ENCODE results near the gene PRKCA. TPM values are rescaled to one million over a fixed set of nuclear protein-coding genes. Genes with fewer than 3 reads are reported as not detected.

The PRKCA gene
- total and polyA plus RNA-seq, 9 of the 15 experiments (the other 6 are each of a cell fraction or from before 2014, with no cell fraction given): 3.2 to 33.0 (median 17.8) TPM

GRCh38 chr17:66492080-66492479, 189.7 kb downstream of the PRKCA start:
- no peaks in the 10 kb centered on the region for H3K9me3 ChIP-seq (replicated peaks; ENCODE audit: control insufficient read depth, insufficient read depth, low read depth, low read length)
- in situ Hi-C loops (cut with MboI) (no loop called here), intact Hi-C loops (cut with micrococcal nuclease) (no loop called here)
- no peaks in the 10 kb centered on the region for H4K20me1 ChIP-seq (replicated peaks; ENCODE audit: control insufficient read depth, insufficient read depth, low read length)
- POLR2A ChIA-PET: interaction anchor here (1.0 to 1.3 kb wide), 3 partner anchors 11 to 17 kb away, joined by 3 to 4 read pairs (median 4); no protein-coding TSS in a partner anchor
- FAIRE-seq (no peak), ATAC-seq (no peak), DNase-seq (ENCODE audit: extremely low read depth in 1 of 4, low spot score in 3 of 4) (no peak)
- H3K79me2 ChIP-seq (ENCODE audit: control insufficient read depth, insufficient read depth, low read length): peaks cover 14% of the 10 kb centered on the region
- H3K27ac ChIP-seq (ENCODE audit: extremely low read depth, low read depth, low read length): no peak overlapping the region
- H3K4me1 ChIP-seq (replicated peaks in 1 of 2; ENCODE audit: control insufficient read depth in 2 of 2, insufficient read depth in 2 of 2, low read length in 2 of 2): peaks cover 3 to 45% of the 10 kb centered on the region in 2 experiments; a peak in 3 of 5 replicates
- no TSS peak for BruUV-seq (replicated peaks)
- TF ChIP-seq ZNF57 (CRISPR knock-in tag; IDR thresholded peaks at IDR 0.05): no peak
- TF ChIP-seq, protein P1, sequence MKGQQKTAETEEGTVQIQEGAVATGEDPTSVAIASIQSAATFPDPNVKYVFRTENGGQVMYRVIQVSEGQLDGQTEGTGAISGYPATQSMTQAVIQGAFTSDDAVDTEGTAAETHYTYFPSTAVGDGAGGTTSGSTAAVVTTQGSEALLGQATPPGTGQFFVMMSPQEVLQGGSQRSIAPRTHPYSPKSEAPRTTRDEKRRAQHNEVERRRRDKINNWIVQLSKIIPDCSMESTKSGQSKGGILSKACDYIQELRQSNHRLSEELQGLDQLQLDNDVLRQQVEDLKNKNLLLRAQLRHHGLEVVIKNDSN (CRISPR knock-in tag; IDR thresholded peaks at IDR 0.05): peak; percentile 35; the same call in 1 of the 2 replicates
- TF ChIP-seq ZNF134 (CRISPR knock-in tag; conservative IDR thresholded peaks at IDR 0.05): no peak
- TF ChIP-seq MAFG (tag; conservative IDR thresholded peaks at IDR 0.05): 0 out of 2 replicates have a peak, but pooled peaks have one; percentile 15
- TF ChIP-seq, protein P2, sequence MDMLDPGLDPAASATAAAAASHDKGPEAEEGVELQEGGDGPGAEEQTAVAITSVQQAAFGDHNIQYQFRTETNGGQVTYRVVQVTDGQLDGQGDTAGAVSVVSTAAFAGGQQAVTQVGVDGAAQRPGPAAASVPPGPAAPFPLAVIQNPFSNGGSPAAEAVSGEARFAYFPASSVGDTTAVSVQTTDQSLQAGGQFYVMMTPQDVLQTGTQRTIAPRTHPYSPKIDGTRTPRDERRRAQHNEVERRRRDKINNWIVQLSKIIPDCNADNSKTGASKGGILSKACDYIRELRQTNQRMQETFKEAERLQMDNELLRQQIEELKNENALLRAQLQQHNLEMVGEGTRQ (CRISPR knock-in tag; IDR thresholded peaks at IDR 0.05): 0 out of 2 replicates have a peak, but pooled peaks have one; percentile 21
- TF ChIP-seq ZNF830 (CRISPR knock-in tag; IDR thresholded peaks at IDR 0.05): no peak
- TF ChIP-seq KLF6 (CRISPR knock-in tag; IDR thresholded peaks at IDR 0.05; ENCODE audit: borderline replicate concordance): no peak
- peak; percentile 72 for TF ChIP-seq ZNF316 (IDR thresholded peaks at IDR 0.05)
- no peak overlapping the region for H2AFZ ChIP-seq (ENCODE audit: low read depth, low read length)
- H3K9ac ChIP-seq (ENCODE audit: insufficient read depth in 1 of 2, low read depth in 2 of 2, low read length in 2 of 2): no peak overlapping the region
- 0 out of 3 replicates have a peak, but pooled peaks cover 4% of the 10 kb centered on the region for H3K36me3 ChIP-seq (ENCODE audit: control insufficient read depth, insufficient read depth, low read length)
- no peaks in the 10 kb centered on the region for H3K9me1 ChIP-seq (ENCODE audit: control insufficient read depth, insufficient read depth, low read length)
- no peaks in the 10 kb centered on the region for H3K27me3 ChIP-seq (ENCODE audit: control insufficient read depth in 2 of 2, insufficient read depth in 2 of 2, low read length in 2 of 2)
- CTCF ChIA-PET (ENCODE audit: low intra/inter-chr PET ratio): no interaction called here
- WGBS (ENCODE audit: insufficient coverage, low coverage, missing lambda C conversion rate): 74% methylated on average over 4 of the region's 4 CpGs
- no peak overlapping the region for H3K4me2 ChIP-seq (ENCODE audit: insufficient read depth, low read length)
- H3K4me3 ChIP-seq: no peak overlapping the region

All from K562 (cell line).